ENCODE data around the gene TMEM120A. TPM values are rescaled to one million over a fixed set of nuclear protein-coding genes. Genes with fewer than 3 reads are reported as not detected.

Gene TMEM120A
- total RNA-seq, 4 donors from 2014 or later: 21.0 to 34.0 (median 22.4) TPM

- 44% methylated on average over 10 of the region's 13 CpGs for WGBS
- H3K27me3 ChIP-seq: no peaks in the 10 kb centered on the region
- peaks cover 10% of the 10 kb centered on the region for H3K36me3 ChIP-seq
- H3K27ac ChIP-seq: peak overlapping the region; percentile 76
- H3K4me3 ChIP-seq: no peak overlapping the region
- no peaks in the 10 kb centered on the region for H3K9me3 ChIP-seq
- DNase-seq (ENCODE audit: low spot score in 2 of 2): peak in 1 of 2 donors; percentile 80
- TF ChIP-seq POLR2AphosphoS5 (IDR thresholded peaks at IDR 0.05) (no peak), POLR2A (IDR thresholded peaks at IDR 0.05) (no peak), CTCF (IDR thresholded peaks at IDR 0.05) (no peak), EP300 (IDR thresholded peaks at IDR 0.05) (no peak)
- H3K4me1 ChIP-seq: peaks cover 71% of the 10 kb centered on the region
These were observed 26.9 kb downstream of the TMEM120A start for GRCh38 chr7:75967487-75967997.

- no peak for DNase-seq (ENCODE audit: low spot score in 2 of 2)
- TF ChIP-seq POLR2AphosphoS5 (IDR thresholded peaks at IDR 0.05) (no peak), POLR2A (IDR thresholded peaks at IDR 0.05) (no peak), EP300 (IDR thresholded peaks at IDR 0.05) (no peak), CTCF (IDR thresholded peaks at IDR 0.05) (no peak)
- Histone ChIP-seq H3K9me3 (no peaks in the 10 kb centered on the region), H3K4me1 (peaks cover 71% of the 10 kb centered on the region), H3K4me3 (no peak overlapping the region), H3K27me3 (no peaks in the 10 kb centered on the region), H3K36me3 (peaks cover 7% of the 10 kb centered on the region), H3K27ac (peak overlapping the region; percentile 76)
- 85% methylated on average over 11 of the region's 11 CpGs for WGBS
These were observed 27.3 kb downstream of the TMEM120A start for GRCh38 chr7:75967055-75967454.

- no peaks in the 10 kb centered on the region for H3K27me3 ChIP-seq
- TF ChIP-seq POLR2AphosphoS5 (IDR thresholded peaks at IDR 0.05) (peak in 2 of 3 donors; percentile 53 to 56), POLR2A (IDR thresholded peaks at IDR 0.05) (no peak), CTCF (IDR thresholded peaks at IDR 0.05) (no peak), EP300 (IDR thresholded peaks at IDR 0.05) (peak; percentile 67)
- H3K4me1 ChIP-seq: peaks cover 67% of the 10 kb centered on the region
- no peaks in the 10 kb centered on the region for H3K9me3 ChIP-seq
- H3K27ac ChIP-seq: peak overlapping the region; percentile 76
- peaks cover 7% of the 10 kb centered on the region for H3K36me3 ChIP-seq
- 69% methylated on average over 26 of the region's 26 CpGs for WGBS
- no peak overlapping the region for H3K4me3 ChIP-seq
- peak; percentile 80 to 82 for DNase-seq (ENCODE audit: low spot score in 2 of 2)
These were observed 28.0 kb downstream of the TMEM120A start for GRCh38 chr7:75966190-75966961.

GRCh38 chr7:75965617-75966016 lies 28.8 kb downstream of the TMEM120A start:
- DNase-seq (ENCODE audit: low spot score in 2 of 2): peak in 1 of 2 donors; percentile 68
- Histone ChIP-seq H3K9me3 (no peaks in the 10 kb centered on the region), H3K4me3 (no peak overlapping the region), H3K27ac (peak overlapping the region; percentile 76), H3K4me1 (peaks cover 64% of the 10 kb centered on the region), H3K36me3 (peaks cover 7% of the 10 kb centered on the region), H3K27me3 (no peaks in the 10 kb centered on the region)
- 69% methylated on average over 13 of the region's 13 CpGs for WGBS
- TF ChIP-seq CTCF (IDR thresholded peaks at IDR 0.05) (no peak), EP300 (IDR thresholded peaks at IDR 0.05) (no peak), POLR2AphosphoS5 (IDR thresholded peaks at IDR 0.05) (no peak), POLR2A (IDR thresholded peaks at IDR 0.05) (no peak)

- no peak for DNase-seq (ENCODE audit: low spot score in 2 of 2)
- Histone ChIP-seq H3K4me1 (peaks cover 48% of the 10 kb centered on the region), H3K9me3 (no peaks in the 10 kb centered on the region), H3K27me3 (no peaks in the 10 kb centered on the region), H3K36me3 (peaks cover 16% of the 10 kb centered on the region), H3K27ac (peak overlapping the region; percentile 76), H3K4me3 (no peak overlapping the region)
- TF ChIP-seq POLR2A (IDR thresholded peaks at IDR 0.05) (no peak), EP300 (IDR thresholded peaks at IDR 0.05) (no peak), CTCF (IDR thresholded peaks at IDR 0.05) (no peak), POLR2AphosphoS5 (IDR thresholded peaks at IDR 0.05) (no peak)
- 74% methylated on average over 8 of the region's 9 CpGs for WGBS
These were observed 30.9 kb downstream of the TMEM120A start for GRCh38 chr7:75963381-75963995.
